OCI-LY1 (cell line): Measurements from ENCODE around the gene BLOC1S1.
A peak's percentile ranks its signal among the peaks of the same experiment; 100 is the strongest.

Experiments used
- H2AFZ ChIP-seq: fragments of 200-600 bp; sonication (generic), shearing (Covaris generic); 2 replicates; pipeline ENCODE4 v1.6.0; 2014; ENCODE audit warnings: antibody characterized with exemption, mild to moderate bottlenecking, low read length
- H3F3A ChIP-seq: fragments of 200-600 bp; sonication (generic), shearing (Covaris generic); 2 replicates; pipeline ENCODE4 v1.6.0; 2014; ENCODE audit warnings: mild to moderate bottlenecking, antibody characterized with exemption, low read length, moderate library complexity; ENCODE audit not compliant: insufficient read depth
- H3K27ac ChIP-seq: fragments of 200-600 bp; sonication (generic); 2 replicates; pipeline ENCODE4 v1.5.1; 2014; ENCODE audit warnings: low read length, mixed run types, mild to moderate bottlenecking, low read depth; ENCODE audit not compliant: poor library complexity, severe bottlenecking
- H3K27me3 ChIP-seq: fragments of 200-600 bp; sonication (generic); 2 replicates; pipeline ENCODE4 v1.6.0; 2014; ENCODE audit warnings: antibody characterized with exemption, mild to moderate bottlenecking, low read length, moderate library complexity; ENCODE audit not compliant: insufficient read depth
- H3K36me3 ChIP-seq: fragments of 200-600 bp; sonication (generic); 2 replicates; pipeline ENCODE4 v1.6.1; 2014; ENCODE audit warnings: mild to moderate bottlenecking, antibody characterized with exemption, low read length, moderate library complexity, mixed read lengths; ENCODE audit not compliant: insufficient read depth
- H3K4me1 ChIP-seq: fragments of 200-600 bp; sonication (generic); 2 replicates; pipeline ENCODE4 v1.5.1; 2014; ENCODE audit warnings: mild to moderate bottlenecking, low read length, moderate library complexity; ENCODE audit not compliant: insufficient read depth, severe bottlenecking
- H3K4me2 ChIP-seq: fragments of 200-600 bp; sonication (generic), shearing (Covaris generic); 2 replicates; pipeline ENCODE4 v1.6.1; 2014; ENCODE audit warnings: low read length
- H3K4me3 ChIP-seq: fragments of 200-600 bp; sonication (generic); 2 replicates; pipeline ENCODE4 v1.5.1; 2014; ENCODE audit warnings: low read length, low read depth, mild to moderate bottlenecking, mixed read lengths; ENCODE audit not compliant: poor library complexity, severe bottlenecking
- H3K79me2 ChIP-seq: fragments of 200-600 bp; shearing (Covaris generic); 2 replicates; pipeline ENCODE4 v1.6.1; 2016; ENCODE audit warnings: mixed run types, low read length, mixed read lengths; ENCODE audit not compliant: insufficient read depth
- H3K9ac ChIP-seq: fragments of 200-600 bp; sonication (generic), shearing (Covaris generic); 2 replicates; pipeline ENCODE4 v1.6.1; 2014; ENCODE audit warnings: mild to moderate bottlenecking, low read length, mixed read lengths
- H3K9me2 ChIP-seq: fragments of 200-600 bp; sonication (generic), shearing (Covaris generic); 2 replicates; pipeline ENCODE4 v1.6.1; 2014; ENCODE audit warnings: low read depth, mild to moderate bottlenecking, low read length, mixed read lengths
- H3K9me3 ChIP-seq: fragments of 200-600 bp; shearing (Covaris generic); 2 replicates; pipeline ENCODE4 v1.6.1; 2014; ENCODE audit warnings: low read length, mixed read lengths
- H4K20me1 ChIP-seq: fragments of 200-600 bp; sonication (generic), shearing (Covaris generic); 2 replicates; pipeline ENCODE4 v1.6.0; 2016; ENCODE audit warnings: mild to moderate bottlenecking, low read length; ENCODE audit not compliant: insufficient read depth
- CTCF ChIP-seq: fragments of 200-600 bp; sonication (generic), shearing (Covaris generic); IDR thresholded peaks from 2 replicates; pipeline ENCODE4 v1.5.1; 2017; ENCODE audit warnings: mild to moderate bottlenecking, antibody characterized with exemption, low read length, moderate library complexity, mixed read lengths
- EZH2 ChIP-seq: fragments of 200-600 bp; sonication (generic), shearing (Covaris generic); IDR thresholded peaks from 2 replicates; pipeline ENCODE4 v1.8.0; 2017; ENCODE audit warnings: borderline replicate concordance, mixed run types, mild to moderate bottlenecking, antibody characterized with exemption, low read length, moderate library complexity, mixed read lengths

Gene BLOC1S1

GRCh38 chr12:55676707-55677106, 39.1 kb upstream of the BLOC1S1 start:
- Histone ChIP-seq H3K27me3 (no peaks in the 10 kb centered on the region), H3K27ac (no peak overlapping the region), H2AFZ (no peak overlapping the region), H3K4me2 (no peak overlapping the region), H3K9me3 (no peaks in the 10 kb centered on the region), H3K4me3 (no peak overlapping the region), H3K9me2 (no peaks in the 10 kb centered on the region), H4K20me1 (no peaks in the 10 kb centered on the region), H3F3A (no peaks in the 10 kb centered on the region), H3K36me3 (no peaks in the 10 kb centered on the region), H3K9ac (no peak overlapping the region), H3K4me1 (peaks cover 8% of the 10 kb centered on the region), H3K79me2 (no peaks in the 10 kb centered on the region)
- TF ChIP-seq CTCF: no peak
- TF ChIP-seq EZH2: no peak

- no peaks in the 10 kb centered on the region for H3K36me3 ChIP-seq
- H3K79me2 ChIP-seq: no peaks in the 10 kb centered on the region
- no peaks in the 10 kb centered on the region for H3F3A ChIP-seq
- H3K4me2 ChIP-seq: no peak overlapping the region
- H3K9me2 ChIP-seq: no peaks in the 10 kb centered on the region
- no peak for TF ChIP-seq CTCF
- TF ChIP-seq EZH2: no peak
- H3K27me3 ChIP-seq: peaks cover 12% of the 10 kb centered on the region; the same call in 1 of the 2 replicates
- no peak overlapping the region for H2AFZ ChIP-seq
- H3K4me3 ChIP-seq: no peak overlapping the region
- no peaks in the 10 kb centered on the region for H3K9me3 ChIP-seq
- H3K27ac ChIP-seq: no peak overlapping the region
- H3K9ac ChIP-seq: no peak overlapping the region
- no peaks in the 10 kb centered on the region for H4K20me1 ChIP-seq
- H3K4me1 ChIP-seq: no peaks in the 10 kb centered on the region
Observed at GRCh38 chr12:55679691-55680090, 36.2 kb upstream of the BLOC1S1 start.

GRCh38 chr12:55681142-55682077, 34.4 kb upstream of the BLOC1S1 start:
- H3K9me2 ChIP-seq: no peaks in the 10 kb centered on the region
- H3K9ac ChIP-seq: no peak overlapping the region
- no peaks in the 10 kb centered on the region for H3K79me2 ChIP-seq
- H2AFZ ChIP-seq: no peak overlapping the region
- no peak overlapping the region for H3K4me2 ChIP-seq
- peaks cover 12% of the 10 kb centered on the region; the same call in 1 of the 2 replicates for H3K27me3 ChIP-seq
- H3K4me1 ChIP-seq: no peaks in the 10 kb centered on the region
- H3F3A ChIP-seq: no peaks in the 10 kb centered on the region
- H4K20me1 ChIP-seq: no peaks in the 10 kb centered on the region
- no peaks in the 10 kb centered on the region for H3K9me3 ChIP-seq
- no peak overlapping the region for H3K27ac ChIP-seq
- no peaks in the 10 kb centered on the region for H3K36me3 ChIP-seq
- TF ChIP-seq CTCF (peak; percentile 29; the same call in 1 of the 2 replicates), EZH2 (no peak)
- H3K4me3 ChIP-seq: no peak overlapping the region
